ENCODE results near the gene GTF3C4. TPM values are rescaled to one million over a fixed set of nuclear protein-coding genes. Genes with fewer than 3 reads are reported as not detected.
A peak's percentile ranks its signal among the peaks of the same experiment; 100 is the strongest.

GTF3C4 gene, protein sequence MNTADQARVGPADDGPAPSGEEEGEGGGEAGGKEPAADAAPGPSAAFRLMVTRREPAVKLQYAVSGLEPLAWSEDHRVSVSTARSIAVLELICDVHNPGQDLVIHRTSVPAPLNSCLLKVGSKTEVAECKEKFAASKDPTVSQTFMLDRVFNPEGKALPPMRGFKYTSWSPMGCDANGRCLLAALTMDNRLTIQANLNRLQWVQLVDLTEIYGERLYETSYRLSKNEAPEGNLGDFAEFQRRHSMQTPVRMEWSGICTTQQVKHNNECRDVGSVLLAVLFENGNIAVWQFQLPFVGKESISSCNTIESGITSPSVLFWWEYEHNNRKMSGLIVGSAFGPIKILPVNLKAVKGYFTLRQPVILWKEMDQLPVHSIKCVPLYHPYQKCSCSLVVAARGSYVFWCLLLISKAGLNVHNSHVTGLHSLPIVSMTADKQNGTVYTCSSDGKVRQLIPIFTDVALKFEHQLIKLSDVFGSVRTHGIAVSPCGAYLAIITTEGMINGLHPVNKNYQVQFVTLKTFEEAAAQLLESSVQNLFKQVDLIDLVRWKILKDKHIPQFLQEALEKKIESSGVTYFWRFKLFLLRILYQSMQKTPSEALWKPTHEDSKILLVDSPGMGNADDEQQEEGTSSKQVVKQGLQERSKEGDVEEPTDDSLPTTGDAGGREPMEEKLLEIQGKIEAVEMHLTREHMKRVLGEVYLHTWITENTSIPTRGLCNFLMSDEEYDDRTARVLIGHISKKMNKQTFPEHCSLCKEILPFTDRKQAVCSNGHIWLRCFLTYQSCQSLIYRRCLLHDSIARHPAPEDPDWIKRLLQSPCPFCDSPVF
- total RNA-seq (2014; rRNA removed; shearing (Covaris generic); ENCODE audit: low replicate concordance), result 8.2 and 13.5 TPM in 2 replicates

DNA sequence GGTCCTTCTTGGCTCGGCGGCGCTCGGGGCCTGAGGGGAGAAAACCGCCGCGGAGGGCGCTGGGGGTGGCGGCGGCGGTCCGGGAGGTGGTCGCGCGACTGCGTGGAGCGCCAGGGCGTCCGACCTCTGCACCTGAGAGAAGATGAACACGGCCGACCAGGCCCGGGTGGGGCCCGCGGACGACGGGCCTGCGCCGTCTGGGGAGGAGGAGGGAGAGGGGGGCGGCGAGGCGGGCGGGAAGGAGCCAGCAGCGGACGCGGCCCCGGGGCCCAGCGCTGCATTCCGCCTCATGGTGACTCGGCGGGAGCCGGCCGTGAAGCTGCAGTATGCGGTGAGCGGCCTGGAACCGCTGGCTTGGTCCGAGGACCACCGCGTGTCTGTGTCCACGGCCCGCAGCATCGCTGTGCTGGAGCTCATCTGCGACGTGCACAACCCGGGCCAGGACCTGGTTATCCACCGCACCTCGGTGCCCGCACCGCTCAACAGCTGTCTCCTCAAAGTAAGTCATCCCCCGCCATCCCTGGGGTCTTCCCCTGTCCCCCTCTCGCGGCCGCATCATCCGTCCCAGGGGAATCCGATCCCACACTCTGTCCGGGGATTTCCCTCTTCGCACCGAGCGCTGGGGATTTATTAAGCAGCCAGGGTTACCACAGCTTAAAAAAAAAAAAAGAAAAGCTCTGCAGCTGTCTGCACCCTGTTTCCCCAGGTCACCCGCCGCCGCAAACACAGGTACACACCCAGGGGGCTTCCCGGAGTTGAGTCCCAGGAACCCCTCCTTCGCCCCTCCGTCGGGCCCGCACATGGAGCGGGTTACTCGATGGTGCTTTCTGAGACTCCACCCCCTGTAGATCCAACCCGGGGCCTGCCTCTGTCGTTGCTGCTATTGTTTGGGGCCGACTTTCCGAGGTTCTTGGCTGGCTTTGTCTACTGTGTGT is at the start of gene GTF3C4:
Gene GTF3C4, plus strand, starts transcription at position 8 of the 935 bp plus-strand sequence. Its CDS starts 135 bp downstream, at position 143.
- in situ Hi-C loops (cut with HindIII; ENCODE audit: low pct_unique_long_range_greater_than_20kb, low sequenced_read_pairs), result no loop called here
- peak; percentile 53 for DNase-seq (ENCODE audit: low read depth)

DNA sequence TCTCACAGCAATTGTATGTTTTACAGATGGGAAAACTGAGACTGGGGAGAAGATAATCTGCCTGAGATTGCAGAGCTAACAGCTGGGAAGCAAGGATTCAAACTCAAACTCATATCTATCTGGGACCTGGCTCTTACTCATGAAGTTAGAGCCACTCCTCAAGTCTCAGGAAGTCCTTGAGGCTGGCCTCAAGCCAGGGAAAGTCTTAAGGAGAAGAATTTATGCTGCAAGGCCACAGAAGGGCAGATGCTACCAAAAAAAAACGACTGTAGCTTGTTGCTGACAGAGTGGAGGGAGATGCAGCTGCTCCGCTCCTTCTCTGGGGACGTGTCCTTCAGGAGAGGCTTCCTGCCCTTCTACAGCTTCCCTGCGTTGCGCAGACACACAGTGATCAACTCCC is 48.1 kb upstream of the GTF3C4 start:
- no peak for DNase-seq (ENCODE audit: low read depth)
- in situ Hi-C loops (cut with HindIII; ENCODE audit: low pct_unique_long_range_greater_than_20kb, low sequenced_read_pairs), result no loop called here

DNA sequence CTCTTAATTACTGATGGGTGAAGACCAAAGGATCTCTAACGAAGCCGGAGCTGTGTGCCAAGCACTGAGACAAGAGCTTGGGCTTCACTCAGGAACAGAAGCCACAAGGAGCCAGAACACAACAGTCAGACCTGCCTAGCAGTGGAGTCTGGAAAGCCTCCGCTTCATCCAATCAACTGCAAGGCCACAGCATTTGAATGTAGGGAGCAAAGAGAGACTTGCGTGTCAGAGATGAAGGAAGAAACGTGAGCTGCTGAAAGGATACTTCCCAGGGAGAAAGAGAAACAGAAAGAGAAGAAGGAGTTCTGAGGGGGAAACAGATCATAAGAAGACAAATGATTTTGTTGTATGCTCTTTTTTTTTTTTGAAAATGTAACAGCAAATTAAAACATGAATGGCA is 44.0 kb upstream of the GTF3C4 start:
- no peak for DNase-seq (ENCODE audit: low read depth)
- in situ Hi-C loops (cut with HindIII; ENCODE audit: low pct_unique_long_range_greater_than_20kb, low sequenced_read_pairs), result no loop called here

DNA sequence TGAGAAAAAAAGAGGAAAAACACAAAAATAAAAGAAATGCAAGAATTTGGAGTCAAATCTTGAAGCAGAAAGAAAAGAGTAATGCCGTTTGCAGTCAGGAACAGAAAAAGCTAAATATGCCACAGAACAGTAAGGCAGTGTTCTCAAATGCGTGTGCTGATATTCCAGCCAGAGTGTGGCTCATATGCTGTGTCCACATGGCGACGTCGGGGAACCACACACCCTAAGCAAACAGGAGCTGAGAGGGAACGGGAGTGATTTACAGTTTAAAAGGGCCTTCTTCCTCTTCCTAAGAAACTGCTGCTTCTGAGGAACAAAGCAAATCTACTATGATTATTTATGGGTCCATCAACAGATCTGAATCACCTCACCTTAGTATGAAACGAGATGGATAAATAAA is 43.2 kb upstream of the GTF3C4 start:
- DNase-seq (ENCODE audit: low read depth), result no peak
- in situ Hi-C loops (cut with HindIII; ENCODE audit: low pct_unique_long_range_greater_than_20kb, low sequenced_read_pairs), result no loop called here

DNA sequence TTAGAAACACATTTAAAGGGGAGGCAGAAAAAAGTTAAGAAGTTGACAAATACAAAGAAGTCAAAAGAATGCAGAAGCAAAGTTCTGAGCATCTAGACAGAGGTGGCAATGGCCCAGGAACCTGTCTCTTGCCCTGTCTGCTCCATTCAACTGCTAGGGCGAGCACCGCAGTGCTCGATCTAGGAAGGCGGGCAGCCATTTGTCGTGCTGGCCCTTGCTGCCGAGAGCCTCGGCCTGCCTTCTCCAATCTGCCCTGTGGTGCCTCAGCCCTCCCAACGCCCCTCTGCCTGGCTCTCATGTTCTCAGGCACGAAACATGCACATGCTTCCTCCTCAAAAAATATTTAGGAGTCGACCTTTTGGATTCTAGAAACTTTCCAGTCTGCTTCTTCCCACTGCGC is 42.7 kb upstream of the GTF3C4 start:
- no peak for DNase-seq (ENCODE audit: low read depth)
- in situ Hi-C loops (cut with HindIII; ENCODE audit: low pct_unique_long_range_greater_than_20kb, low sequenced_read_pairs), result no loop called here

DNA sequence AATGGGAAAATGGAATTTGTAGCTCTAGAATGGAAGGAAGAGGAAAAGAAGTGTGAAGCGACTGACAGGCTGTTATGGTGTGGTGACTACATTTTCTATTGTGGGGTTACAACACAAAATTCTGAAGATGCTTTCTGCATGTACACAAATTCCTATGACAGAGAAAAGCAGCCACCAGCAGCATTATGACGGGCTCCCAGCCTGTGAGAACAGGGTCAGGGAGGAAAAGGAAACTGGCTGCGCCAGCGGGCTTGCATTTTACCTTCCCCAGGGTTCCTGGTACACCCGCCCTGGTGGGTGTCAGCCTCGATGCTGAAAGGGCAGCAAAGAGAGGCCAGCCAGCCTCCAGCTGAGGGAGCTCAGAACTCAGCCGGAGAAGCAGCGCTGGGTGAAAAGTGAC is 41.5 kb upstream of the GTF3C4 start:
- no peak for DNase-seq (ENCODE audit: low read depth)
- in situ Hi-C loops (cut with HindIII; ENCODE audit: low pct_unique_long_range_greater_than_20kb, low sequenced_read_pairs), result no loop called here

DNA sequence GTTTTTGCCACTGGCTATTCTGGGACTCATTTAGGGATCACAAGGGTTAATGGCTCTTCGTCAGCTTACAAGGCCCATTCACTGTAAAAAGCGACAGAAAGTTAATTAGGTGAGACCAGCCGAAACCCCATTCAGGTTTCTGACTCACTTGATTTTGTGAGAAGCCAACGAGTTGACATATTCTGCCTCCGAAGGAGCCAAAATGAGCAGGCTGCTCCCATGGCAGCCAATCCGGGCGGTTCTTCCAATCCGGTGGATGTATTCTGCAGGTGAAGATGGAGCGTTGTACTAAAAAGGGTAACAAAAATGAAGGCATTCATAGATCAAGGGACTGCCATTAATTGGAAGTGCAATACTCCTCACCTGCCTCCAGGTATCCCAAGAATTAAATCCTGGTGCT is 40.1 kb upstream of the GTF3C4 start:
- DNase-seq (ENCODE audit: low read depth), result no peak
- in situ Hi-C loops (cut with HindIII; ENCODE audit: low pct_unique_long_range_greater_than_20kb, low sequenced_read_pairs), result no loop called here

DNA sequence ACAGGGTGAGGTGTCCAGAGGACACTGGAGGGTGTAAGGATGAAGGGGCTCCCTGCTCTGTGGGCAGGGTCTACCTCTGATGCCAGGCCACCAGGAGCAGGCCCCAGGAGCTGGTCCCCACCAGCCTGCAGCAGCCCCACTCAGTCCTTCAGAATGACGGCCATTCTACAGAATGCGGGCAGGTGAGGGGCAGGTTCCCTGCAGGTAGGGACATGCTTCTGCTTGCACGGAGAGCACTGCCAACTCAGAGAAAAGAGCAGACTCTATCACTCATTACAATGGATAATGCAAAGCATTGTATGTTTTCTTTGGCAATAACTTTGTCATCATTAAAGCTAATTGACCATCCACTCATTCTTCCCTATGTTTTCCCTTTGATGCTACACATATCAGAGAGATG is 39.5 kb upstream of the GTF3C4 start:
- no peak for DNase-seq (ENCODE audit: low read depth)
- in situ Hi-C loops (cut with HindIII; ENCODE audit: low pct_unique_long_range_greater_than_20kb, low sequenced_read_pairs), result no loop called here

DNA sequence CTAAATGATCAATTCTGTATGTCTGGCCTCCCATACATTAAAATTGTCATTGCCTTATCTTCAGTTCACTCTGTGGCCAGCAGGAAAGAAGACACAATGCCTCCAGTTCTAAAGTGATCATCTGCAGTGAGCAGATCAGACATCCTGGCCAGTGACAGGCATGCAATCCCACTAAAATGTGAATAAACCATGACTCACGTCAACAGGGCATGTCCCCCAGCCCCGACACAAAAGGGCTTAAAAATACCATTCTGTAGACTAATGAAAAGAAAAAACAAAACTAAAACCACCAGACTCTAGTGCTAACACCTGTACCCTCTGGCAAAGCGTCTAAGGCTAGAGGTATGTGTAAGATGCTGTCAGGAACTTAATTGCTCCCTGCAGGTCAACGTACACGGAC is 39.0 kb upstream of the GTF3C4 start:
- in situ Hi-C loops (cut with HindIII; ENCODE audit: low pct_unique_long_range_greater_than_20kb, low sequenced_read_pairs), result no loop called here
- peak; percentile 17 for DNase-seq (ENCODE audit: low read depth)

DNA sequence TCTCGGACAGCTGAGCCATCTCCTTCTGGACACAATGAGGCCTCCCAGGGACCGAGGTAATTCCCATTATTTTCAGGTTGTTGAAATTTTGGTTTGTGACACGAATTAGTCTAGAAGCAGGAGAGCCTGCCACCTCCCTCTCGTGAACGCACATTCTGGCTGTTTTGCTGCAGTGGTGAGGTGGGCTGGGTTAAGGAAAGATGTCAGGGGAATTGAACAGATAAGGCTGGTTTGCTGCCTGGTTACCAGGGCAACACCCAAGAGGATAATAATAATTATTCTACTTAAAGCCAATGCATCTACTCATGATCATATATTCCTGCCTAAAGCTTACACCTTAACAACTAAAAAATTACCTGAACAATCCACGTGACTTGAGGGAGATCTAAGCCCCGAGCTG is 38.6 kb upstream of the GTF3C4 start:
- in situ Hi-C loops (cut with HindIII; ENCODE audit: low pct_unique_long_range_greater_than_20kb, low sequenced_read_pairs), result no loop called here
- DNase-seq (ENCODE audit: low read depth), result no peak

DNA sequence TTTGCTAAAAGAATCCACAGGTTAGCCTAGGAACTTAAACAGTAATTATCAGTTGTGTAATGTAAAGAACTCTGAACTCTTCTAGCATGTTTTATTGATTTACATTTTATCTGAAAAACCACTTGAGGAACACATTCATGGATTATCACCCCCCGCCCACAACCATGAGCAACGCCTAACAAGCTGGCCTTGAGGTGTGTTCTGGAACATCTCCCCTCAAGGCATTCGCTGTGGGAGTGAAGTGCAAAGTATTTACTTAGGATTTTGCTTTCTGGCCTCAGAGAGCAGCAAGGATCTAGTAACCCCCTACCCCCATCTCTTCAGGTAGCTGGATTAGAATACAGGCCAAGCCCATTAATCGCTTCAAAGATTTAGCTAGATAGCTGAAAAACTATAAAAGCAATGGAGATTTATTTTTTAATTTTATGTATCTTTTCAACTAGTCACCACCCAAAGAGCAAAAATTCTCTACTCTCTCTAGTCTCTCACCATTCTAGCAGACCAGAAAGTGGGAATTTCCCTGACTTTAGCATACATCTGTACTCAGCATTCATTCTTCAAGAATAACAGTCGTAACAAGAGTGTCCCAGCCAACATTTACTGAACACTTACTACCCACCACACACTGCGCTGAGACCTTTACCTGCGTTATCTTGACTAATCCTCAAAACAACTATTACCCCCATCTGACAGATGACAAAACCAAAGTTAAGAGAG is 37.7 kb upstream of the GTF3C4 start:
- DNase-seq (ENCODE audit: low read depth), result no peak
- in situ Hi-C loops (cut with HindIII; ENCODE audit: low pct_unique_long_range_greater_than_20kb, low sequenced_read_pairs), result no loop called here

DNA sequence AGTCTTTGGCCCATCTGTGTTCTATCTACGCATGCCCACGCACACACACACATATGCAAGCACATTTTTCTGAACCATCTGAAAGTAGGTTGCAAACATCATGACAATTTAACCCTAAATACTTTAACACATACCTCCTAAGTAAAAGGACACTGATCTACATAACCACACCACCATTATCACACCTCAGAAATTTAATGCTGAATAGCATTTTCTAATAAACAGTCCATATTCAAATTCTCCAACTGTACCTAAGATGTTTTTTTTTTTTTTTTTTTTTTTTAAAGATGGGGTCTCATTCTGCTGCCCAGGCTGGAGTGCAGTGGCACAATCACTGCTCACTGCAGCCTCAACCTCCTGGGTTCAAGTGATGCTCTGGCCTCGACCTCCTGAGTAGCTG is 35.9 kb upstream of the GTF3C4 start:
- DNase-seq (ENCODE audit: low read depth), result no peak
- in situ Hi-C loops (cut with HindIII; ENCODE audit: low pct_unique_long_range_greater_than_20kb, low sequenced_read_pairs), result no loop called here

DNA sequence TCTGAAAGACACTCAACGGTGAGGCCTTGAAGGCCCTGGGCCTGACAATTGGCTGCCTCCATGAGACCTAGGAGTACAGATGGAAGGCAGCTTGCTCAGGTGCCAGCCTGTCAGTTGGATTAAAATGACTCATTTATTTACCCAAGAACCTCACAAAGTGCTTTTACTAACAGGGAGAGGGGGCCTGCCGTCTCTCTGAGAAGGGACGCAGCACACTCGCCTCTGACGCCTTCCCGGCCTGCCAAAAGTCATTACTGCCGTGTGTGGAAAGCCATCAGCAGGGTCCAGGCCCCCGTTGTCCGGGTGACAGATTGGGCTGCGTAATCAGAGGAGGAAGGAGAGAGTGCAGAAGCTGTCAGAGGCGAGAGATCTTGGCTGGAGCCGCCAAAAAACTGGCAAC is 32.9 kb upstream of the GTF3C4 start:
- no peak for DNase-seq (ENCODE audit: low read depth)
- in situ Hi-C loops (cut with HindIII; ENCODE audit: low pct_unique_long_range_greater_than_20kb, low sequenced_read_pairs), result no loop called here

DNA sequence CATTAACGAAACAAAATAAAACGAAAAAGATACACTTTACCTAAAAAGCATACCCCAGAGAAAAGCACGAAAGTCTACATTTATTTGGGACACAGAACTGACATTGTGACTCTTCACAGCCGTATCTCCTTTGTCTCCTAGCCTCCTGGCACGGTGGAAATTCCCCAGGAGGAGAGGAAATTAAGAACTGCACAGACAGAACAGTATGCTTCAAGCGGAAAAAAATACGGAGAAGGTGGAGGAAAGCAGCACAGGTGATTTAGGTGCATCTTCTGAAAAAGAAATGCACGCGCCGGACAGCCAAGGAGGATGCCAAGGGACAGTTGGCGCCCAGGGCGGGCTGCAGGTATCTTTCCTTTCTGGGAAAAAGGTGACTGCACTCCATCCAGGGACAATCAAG is 32.5 kb upstream of the GTF3C4 start:
- no peak for DNase-seq (ENCODE audit: low read depth)
- in situ Hi-C loops (cut with HindIII; ENCODE audit: low pct_unique_long_range_greater_than_20kb, low sequenced_read_pairs), result no loop called here

DNA sequence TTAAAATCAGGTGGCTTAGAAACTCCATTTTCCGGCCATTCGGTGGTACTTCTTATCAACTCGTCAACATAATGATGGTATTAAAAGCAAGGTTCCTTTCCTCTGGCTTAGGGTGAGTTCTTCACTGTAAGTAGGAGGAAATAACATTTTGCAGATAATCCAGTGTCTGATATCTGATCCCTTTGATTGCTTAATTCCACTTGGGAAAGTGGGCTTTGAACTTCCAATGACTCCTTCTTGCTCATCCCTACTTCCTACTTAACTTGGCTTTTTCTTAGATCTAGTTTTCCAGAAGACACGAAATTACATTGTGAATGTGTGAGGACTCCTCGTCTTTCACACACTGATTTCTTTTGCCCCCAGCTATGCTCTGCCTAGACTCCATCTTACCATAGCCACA is 32.0 kb upstream of the GTF3C4 start:
- in situ Hi-C loops (cut with HindIII; ENCODE audit: low pct_unique_long_range_greater_than_20kb, low sequenced_read_pairs), result no loop called here

DNA sequence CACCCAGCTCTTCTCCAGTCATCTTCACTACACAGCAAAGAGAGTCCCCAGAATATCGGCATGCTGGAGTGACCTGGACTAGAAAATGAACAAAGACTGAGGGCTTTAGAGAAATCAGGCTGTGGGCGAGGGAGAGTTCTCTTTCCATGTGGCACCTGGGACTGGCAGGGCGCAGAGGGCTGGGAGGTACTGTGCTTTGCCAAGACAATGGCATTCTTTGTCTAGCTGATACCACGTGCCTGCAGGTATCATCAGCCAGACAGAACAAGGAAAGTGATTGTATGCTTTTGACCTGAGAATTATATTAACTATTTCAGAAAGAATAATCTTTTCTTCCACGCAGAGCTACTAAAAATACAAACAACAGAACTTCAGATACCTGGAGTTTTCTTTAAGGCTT is 30.9 kb upstream of the GTF3C4 start:
- DNase-seq (ENCODE audit: low read depth), result no peak
- in situ Hi-C loops (cut with HindIII; ENCODE audit: low pct_unique_long_range_greater_than_20kb, low sequenced_read_pairs), result no loop called here

More for the DNA sequence above, 32.0 kb upstream of the GTF3C4 start:
- DNase-seq (ENCODE audit: low read depth), result no peak

DNA sequence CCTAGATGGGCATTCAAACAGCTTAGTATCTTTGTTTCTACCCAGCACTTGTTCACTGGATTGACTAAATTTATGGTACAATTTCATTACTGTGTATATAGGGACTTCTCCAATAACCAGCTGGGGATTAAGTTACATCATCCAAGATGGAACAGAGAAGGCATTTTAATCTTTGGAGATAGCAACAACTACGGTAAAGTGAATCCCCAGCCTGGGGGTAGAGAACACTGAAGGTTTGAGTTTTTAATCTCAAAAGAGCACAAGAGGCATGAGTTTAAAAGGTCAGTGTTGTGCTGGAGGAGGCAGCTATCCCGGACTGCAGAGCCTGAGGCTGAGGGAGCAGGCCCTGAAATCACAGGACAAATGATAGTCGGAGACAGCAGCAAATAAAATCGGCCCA is 29.0 kb upstream of the GTF3C4 start:
- no peak for DNase-seq (ENCODE audit: low read depth)
- in situ Hi-C loops (cut with HindIII; ENCODE audit: low pct_unique_long_range_greater_than_20kb, low sequenced_read_pairs), result no loop called here

DNA sequence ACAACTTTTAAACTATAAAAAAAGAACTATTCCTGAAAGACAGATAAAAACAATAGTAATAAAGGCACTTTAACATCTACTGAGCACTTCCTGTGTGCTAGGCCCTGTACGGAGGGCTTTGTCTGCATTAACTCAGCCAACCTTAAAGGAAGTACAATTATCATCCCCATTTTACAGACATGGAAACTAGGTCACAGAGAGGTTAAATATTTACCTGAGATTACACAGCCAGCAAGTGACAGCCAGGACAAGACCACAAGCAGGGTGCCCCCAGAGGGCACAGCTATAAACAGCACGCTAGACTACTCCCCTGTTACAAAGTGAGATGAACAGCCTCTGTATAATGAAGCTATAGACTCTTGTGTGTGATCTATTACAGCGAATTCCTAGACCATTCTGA is 26.0 kb upstream of the GTF3C4 start:
- in situ Hi-C loops (cut with HindIII; ENCODE audit: low pct_unique_long_range_greater_than_20kb, low sequenced_read_pairs), result no loop called here
- DNase-seq (ENCODE audit: low read depth), result no peak

All from Caki2 (cell line).